Activated CD4-positive, alpha-beta T cell treated with anti-CD3 and anti-CD28 coated beads for 36 hours (primary cell): ENCODE results near the gene TNKS2. TPM values are rescaled to one million over a fixed set of nuclear protein-coding genes. Genes with fewer than 3 reads are reported as not detected.

Experiments used
- ATAC-seq: fragments of 200-7000 bp; cut with Tn5 transposase; one replicate; pipeline ENCODE4 v1.10.0; 2021; ENCODE audit warnings: mild to moderate bottlenecking, moderate library complexity
- CTCF ChIA-PET: fragments of 350-600 bp; sonication (Branson Sonifier 250); formaldehyde crosslinking; loops from one replicate; lab custom pipeline; 2021; ENCODE audit warnings: antibody characterized with exemption; lab: Charles Lee
- POLR2A ChIA-PET: fragments of 350-600 bp; sonication (Branson Sonifier 250); formaldehyde crosslinking; loops from one replicate; lab custom pipeline; 2021; ENCODE audit warnings: antibody characterized with exemption, inconsistent platforms; lab: Charles Lee
- DNase-seq: peaks from one replicate; pipeline ENCODE4 v3.0.0-alpha.2; 2020
- H3K27ac Mint-ChIP-seq: one replicate; pipeline ENCODE4 v1.8.0; 2021; ENCODE audit warnings: mixed read lengths
- H3K27me3 Mint-ChIP-seq: one replicate; pipeline ENCODE4 v1.8.0; 2021; ENCODE audit warnings: mixed read lengths
- H3K36me3 Mint-ChIP-seq: one replicate; pipeline ENCODE4 v1.8.0; 2021; ENCODE audit warnings: low read depth, mixed read lengths
- H3K4me1 Mint-ChIP-seq: one replicate; pipeline ENCODE4 v1.8.0; 2021; ENCODE audit warnings: mixed read lengths
- H3K4me3 Mint-ChIP-seq: one replicate; pipeline ENCODE4 v1.8.0; 2021; ENCODE audit warnings: mild to moderate bottlenecking, moderate library complexity, mixed read lengths
- H3K9me3 Mint-ChIP-seq: one replicate; pipeline ENCODE4 v1.8.0; 2021; ENCODE audit warnings: low read depth, mixed read lengths
- intact Hi-C, 2 experiments: fragments of 100-400 bp; cut with DNase I in 1 of 2; cut with micrococcal nuclease in 1 of 2; formaldehyde crosslinking; loops; one replicate each; pipeline versions ENCODE4 v1.14.2 to v1.15.1; 2022 to 2024; cut with DNase I, micrococcal nuclease
- total RNA-seq, 2 experiments: library from RNA; stranded (reverse); gene quantifications; one replicate each; pipeline ENCODE4 v1.2.3, GENCODE V29; 2021

The TNKS2 gene
- total RNA-seq, 2 experiments from 2014 or later, result 32.0 to 35.7 TPM

DNA sequence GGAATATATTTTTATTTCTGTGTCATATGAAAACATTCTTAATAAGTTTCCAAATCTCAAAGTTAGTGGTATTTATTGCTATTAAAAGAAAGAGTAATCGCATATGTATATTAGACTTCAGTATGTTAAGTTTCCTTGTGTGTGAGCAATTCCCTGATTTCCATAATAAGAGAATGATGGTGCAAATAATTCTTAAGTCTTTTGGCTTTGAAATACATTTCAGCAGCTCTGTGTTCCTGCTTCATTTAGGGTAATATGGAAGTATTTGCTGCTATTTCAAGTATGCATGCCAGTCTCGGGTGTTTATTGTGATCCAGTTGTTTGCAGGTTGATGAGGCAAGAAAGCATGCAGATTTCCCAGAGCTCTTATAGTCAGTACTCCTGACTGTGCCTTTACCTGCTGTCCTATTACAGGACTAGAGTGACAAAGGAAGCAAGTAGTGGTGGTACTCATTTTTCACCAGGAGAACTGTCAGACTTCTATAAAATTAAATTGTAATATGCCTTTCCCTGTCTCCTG is 67.4 kb downstream of the TNKS2 start:
- no peaks in the 10 kb centered on the region for H3K9me3 Mint-ChIP-seq
- CTCF ChIA-PET, result interaction anchor here (0.7 to 1.4 kb wide), 2 partner anchors 47 to 106 kb away, joined by 3 to 8 read pairs; no protein-coding TSS in a partner anchor
- intact Hi-C loops, result no loop called here
- no peak for ATAC-seq
- no peak overlapping the region for H3K27ac Mint-ChIP-seq
- POLR2A ChIA-PET, result interaction anchor here (0.6 kb wide), 1 partner anchor 98 kb away, joined by 5 read pairs; no protein-coding TSS in a partner anchor
- no peaks in the 10 kb centered on the region for H3K27me3 Mint-ChIP-seq
- no peak overlapping the region for H3K4me3 Mint-ChIP-seq
- H3K36me3 Mint-ChIP-seq, result peaks cover 26% of the 10 kb centered on the region
- peaks cover 5% of the 10 kb centered on the region for H3K4me1 Mint-ChIP-seq
- DNase-seq, result no peak

DNA sequence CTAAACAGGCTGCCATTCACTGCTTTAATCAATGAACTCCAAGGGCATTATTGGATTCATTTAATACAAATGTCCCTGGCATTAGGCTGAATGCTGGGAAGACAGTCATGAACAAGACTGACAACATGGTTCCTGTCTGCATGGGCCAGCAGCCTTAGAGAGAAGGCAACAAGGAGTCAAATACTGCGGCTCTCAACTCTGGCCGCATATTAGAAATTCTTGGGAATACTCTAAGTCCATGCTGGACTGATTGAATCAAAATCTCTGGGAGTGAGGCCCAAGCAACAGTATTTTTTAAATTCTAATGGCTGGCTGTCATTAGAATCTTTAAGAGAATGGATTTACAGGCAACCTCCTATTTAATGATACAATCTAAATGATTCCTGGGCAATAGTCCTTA is 76.9 kb downstream of the TNKS2 start:
- Mint-ChIP-seq H3K4me1 (no peaks in the 10 kb centered on the region), H3K4me3 (no peak overlapping the region)

DNA sequence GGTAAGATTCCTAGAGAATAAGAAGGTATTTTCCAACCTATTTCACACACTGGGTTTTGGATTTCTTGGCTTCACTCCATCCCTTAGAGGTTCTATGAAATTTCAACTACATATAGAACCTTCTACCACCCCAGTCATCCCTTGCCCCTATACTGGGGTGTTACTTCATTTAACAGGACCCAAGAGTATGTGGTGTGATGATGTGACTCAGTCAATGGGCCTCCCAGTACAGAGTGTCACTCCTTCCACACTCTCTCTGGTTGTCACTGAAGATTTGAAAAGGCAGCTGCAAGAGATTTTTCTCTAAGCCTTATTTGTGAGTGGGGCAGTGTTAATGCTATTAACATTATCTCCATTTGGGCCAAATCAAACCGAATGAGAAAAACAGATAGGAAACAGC is 77.6 kb downstream of the TNKS2 start:
- intact Hi-C loops, result no loop called here
- POLR2A ChIA-PET, result no interaction called here
- Mint-ChIP-seq H3K9me3 (no peaks in the 10 kb centered on the region), H3K27ac (no peak overlapping the region), H3K4me1 (no peaks in the 10 kb centered on the region), H3K4me3 (no peak overlapping the region), H3K36me3 (no peaks in the 10 kb centered on the region), H3K27me3 (no peaks in the 10 kb centered on the region)
- CTCF ChIA-PET, result interaction anchor here (0.6 kb wide), 1 partner anchor 39 kb away, joined by 3 read pairs; no protein-coding TSS in a partner anchor
- DNase-seq, result no peak
- ATAC-seq, result peak; percentile 63

More for the DNA sequence above, 76.9 kb downstream of the TNKS2 start:
- ATAC-seq (no peak), DNase-seq (no peak)
- H3K27me3 Mint-ChIP-seq, result no peaks in the 10 kb centered on the region
- intact Hi-C loops, result no loop called here
- no peaks in the 10 kb centered on the region for H3K36me3 Mint-ChIP-seq
- POLR2A ChIA-PET, result no interaction called here
- H3K9me3 Mint-ChIP-seq, result no peaks in the 10 kb centered on the region
- no peak overlapping the region for H3K27ac Mint-ChIP-seq
- CTCF ChIA-PET, result no interaction called here

DNA sequence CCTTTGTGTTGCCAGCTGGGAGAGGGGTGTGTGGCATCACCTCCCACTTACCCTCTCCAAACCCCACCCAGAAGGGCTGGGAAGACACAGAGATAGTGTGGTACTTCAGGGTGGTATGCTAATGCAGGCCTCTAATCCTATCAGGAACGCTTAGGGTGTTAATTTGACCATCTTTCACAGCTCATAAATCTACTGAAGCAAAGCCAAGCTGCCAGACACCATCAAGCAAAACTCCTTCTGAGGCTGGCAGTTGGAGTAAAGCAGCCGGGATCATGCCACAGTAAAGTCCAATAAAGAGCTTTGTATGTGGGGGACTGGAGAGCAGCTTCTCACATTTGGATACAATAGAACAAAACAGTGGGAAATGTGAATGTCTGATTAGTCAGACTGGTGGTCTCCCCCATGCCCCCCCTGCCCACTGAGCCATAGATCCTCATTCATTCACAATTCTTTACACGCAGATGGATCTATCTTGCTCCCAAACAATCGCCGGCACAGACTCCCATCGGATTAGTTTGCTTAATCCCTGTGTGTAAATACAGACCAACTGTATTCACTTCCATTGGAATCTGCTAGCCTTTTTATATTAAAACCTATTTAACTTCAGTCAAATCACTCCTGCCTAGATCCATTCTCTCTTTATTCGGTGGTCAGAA is 81.4 kb downstream of the TNKS2 start:
- intact Hi-C loops, result no loop called here
- Mint-ChIP-seq H3K9me3 (no peaks in the 10 kb centered on the region), H3K4me1 (no peaks in the 10 kb centered on the region), H3K4me3 (no peak overlapping the region), H3K27me3 (no peaks in the 10 kb centered on the region), H3K36me3 (no peaks in the 10 kb centered on the region), H3K27ac (no peak overlapping the region)
- ATAC-seq (no peak), DNase-seq (no peak)
- POLR2A ChIA-PET, result no interaction called here
- CTCF ChIA-PET, result interaction anchor here (1.0 kb wide), 1 partner anchor 37 kb away, joined by 3 read pairs; no protein-coding TSS in a partner anchor

DNA sequence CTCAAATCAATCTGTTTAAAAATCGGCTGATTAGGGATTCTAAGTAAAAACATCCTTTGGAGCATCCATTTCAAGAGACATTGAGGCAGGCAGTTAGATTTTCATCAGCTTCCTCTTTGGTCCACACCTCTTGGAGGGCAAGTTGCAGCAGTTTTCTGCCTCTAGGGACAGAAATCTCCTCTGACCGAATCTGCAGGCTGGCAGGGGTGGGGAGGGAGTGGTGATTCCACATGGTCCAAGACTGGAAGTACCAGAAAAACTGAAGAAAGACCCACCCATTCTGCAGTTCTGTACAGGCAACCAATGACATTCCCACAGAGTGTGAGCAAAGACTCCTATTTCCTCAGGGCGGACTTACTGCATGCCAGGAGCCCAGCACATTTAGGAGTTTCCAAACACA is 82.1 kb downstream of the TNKS2 start:
- Mint-ChIP-seq H3K27ac (no peak overlapping the region), H3K27me3 (peaks cover 2% of the 10 kb centered on the region), H3K9me3 (no peaks in the 10 kb centered on the region), H3K4me1 (no peaks in the 10 kb centered on the region), H3K36me3 (no peaks in the 10 kb centered on the region), H3K4me3 (no peak overlapping the region)
- ATAC-seq (no peak), DNase-seq (no peak)
- CTCF ChIA-PET, result interaction anchor here (1.0 kb wide), 1 partner anchor 37 kb away, joined by 3 read pairs; no protein-coding TSS in a partner anchor
- POLR2A ChIA-PET, result no interaction called here
- intact Hi-C loops, result no loop called here

DNA sequence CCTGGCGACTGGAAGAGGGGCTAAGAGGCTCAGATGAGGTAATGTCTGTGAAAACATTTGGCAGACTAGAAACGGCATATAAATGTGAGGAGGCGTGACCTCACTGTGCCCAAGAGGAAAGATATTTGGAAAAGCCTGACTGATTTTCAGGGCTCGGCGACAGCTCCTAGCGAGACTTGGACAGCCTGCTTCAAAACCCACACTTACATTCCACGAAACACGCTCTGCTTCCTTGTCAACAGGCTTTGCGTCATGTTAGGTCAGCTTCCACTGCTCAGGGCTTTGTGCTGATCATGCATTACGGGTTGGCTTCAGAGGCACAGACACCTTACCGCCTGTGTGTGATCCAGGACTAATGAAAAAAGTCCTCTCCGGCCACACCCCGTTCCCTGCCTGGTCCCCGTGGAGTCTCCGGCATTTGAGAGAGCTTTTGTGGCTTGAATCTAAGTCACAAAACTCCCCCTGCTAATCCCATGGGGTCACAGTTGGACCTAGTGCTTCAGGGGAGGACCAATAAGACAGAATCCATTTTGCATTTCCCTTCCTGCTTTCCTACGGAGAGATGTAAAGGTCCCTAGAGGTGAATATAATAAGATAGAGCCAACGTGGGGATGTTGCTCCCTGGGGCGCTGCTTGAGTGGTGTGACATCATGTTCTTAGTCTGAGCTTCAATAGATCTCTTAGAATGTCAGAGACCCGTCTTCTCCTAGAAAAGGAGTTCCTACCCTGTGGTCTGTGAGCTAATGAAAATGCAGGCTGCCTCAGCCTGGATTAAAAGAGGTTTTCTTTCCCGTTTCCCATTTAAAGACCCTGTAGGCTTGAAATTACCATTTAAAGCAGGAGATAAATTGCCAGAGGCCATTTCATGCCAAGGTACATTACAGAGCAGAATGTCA is 85.6 kb downstream of the TNKS2 start:
- H3K4me3 Mint-ChIP-seq, result no peak overlapping the region
- peaks cover 10% of the 10 kb centered on the region for H3K4me1 Mint-ChIP-seq
- H3K27me3 Mint-ChIP-seq, result peaks cover 12% of the 10 kb centered on the region
- CTCF ChIA-PET, result interaction anchor here (0.8 to 1.2 kb wide), 3 partner anchors 16 to 633 kb away, joined by 3 to 4 read pairs (median 3); no protein-coding TSS in a partner anchor
- DNase-seq (no peak), ATAC-seq (no peak)
- H3K9me3 Mint-ChIP-seq, result no peaks in the 10 kb centered on the region
- H3K36me3 Mint-ChIP-seq, result no peaks in the 10 kb centered on the region
- intact Hi-C loops, result no loop called here
- no peak overlapping the region for H3K27ac Mint-ChIP-seq
- POLR2A ChIA-PET, result no interaction called here

DNA sequence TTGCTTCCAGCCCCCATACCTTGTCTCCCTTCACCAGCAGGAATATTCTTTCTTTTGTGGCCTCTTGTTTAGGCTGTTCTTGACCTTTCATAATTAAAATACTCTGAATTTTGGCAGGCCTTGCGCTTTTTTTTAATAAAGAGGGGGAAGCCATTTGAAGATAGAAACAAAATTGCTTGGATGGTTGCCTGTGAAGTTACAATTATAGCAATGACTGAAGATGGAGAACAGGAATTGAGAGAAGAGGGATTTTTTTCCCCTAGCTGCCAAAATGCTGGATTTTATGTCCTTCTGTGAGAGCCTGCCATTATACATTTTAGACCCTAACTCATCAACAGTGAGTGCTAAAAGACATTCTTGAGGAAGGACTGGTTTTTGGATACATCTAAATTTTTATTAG is 86.3 kb downstream of the TNKS2 start:
- ATAC-seq (no peak), DNase-seq (no peak)
- ChIA-PET CTCF (interaction anchor here (1.0 to 1.2 kb wide), 3 partner anchors 15 to 63 kb away, joined by 3 read pairs; no protein-coding TSS in a partner anchor), POLR2A (no interaction called here)
- H3K4me3 Mint-ChIP-seq, result no peak overlapping the region
- H3K4me1 Mint-ChIP-seq, result peaks cover 10% of the 10 kb centered on the region
- peaks cover 15% of the 10 kb centered on the region for H3K27me3 Mint-ChIP-seq
- H3K27ac Mint-ChIP-seq, result no peak overlapping the region
- no peaks in the 10 kb centered on the region for H3K36me3 Mint-ChIP-seq
- intact Hi-C loops, result no loop called here
- H3K9me3 Mint-ChIP-seq, result no peaks in the 10 kb centered on the region

DNA sequence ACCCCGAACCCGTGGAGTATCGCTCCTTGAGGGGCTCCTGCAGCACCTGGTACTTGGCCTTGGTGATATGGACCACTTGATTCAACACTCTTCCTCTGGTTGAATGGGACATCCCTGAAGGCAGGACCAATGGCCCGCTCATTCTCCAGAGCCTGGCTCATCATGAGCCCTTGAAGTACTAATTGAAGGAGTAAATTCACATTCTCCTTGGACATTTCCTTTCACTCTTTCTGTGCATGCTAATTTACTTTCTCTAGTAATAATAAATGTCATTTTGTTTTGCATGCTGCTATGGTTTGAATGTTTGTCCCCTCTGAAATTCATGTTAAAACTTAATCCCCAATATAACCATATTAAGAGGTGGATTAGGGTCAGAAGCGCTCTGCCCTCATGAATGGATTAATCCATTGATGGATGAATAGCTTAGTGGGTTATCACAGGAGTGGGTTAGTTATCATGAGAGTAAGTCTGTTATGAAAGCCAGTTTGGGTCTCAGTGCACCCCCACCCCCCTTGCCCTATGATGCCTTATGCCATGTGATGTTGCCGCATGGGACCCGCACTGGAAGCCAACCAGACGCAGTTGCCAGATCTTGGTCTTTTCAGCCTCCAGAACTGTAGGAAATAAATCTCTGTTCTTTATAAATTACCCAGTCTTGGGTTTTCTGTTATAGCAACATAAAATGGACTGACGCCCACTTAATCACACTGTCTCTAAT is 87.3 kb downstream of the TNKS2 start:
- no peak for ATAC-seq
- Mint-ChIP-seq H3K9me3 (no peaks in the 10 kb centered on the region), H3K4me3 (no peak overlapping the region), H3K27ac (no peak overlapping the region), H3K36me3 (no peaks in the 10 kb centered on the region), H3K4me1 (peaks cover 10% of the 10 kb centered on the region), H3K27me3 (peaks cover 21% of the 10 kb centered on the region)
- intact Hi-C loops, result no loop called here
- DNase-seq, result no peak
- POLR2A ChIA-PET, result no interaction called here
- CTCF ChIA-PET, result interaction anchor here (1.0 kb wide), 1 partner anchor 62 kb away, joined by 3 read pairs; no protein-coding TSS in a partner anchor

DNA sequence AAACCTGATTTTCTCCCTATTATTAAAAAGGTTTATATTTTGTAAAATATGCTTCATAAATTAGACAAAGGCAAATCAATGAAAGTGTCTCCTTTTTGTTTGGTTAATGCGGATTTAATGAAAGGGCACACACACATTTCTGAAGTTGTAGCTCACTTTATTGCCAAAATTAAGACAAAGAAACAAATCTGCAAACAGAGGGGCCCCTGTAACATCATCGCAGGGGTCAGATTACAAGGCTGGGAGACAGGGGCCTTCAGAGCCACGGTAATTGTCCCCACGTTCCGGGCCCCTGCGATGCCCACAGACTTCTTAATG is 88.7 kb downstream of the TNKS2 start:
- Mint-ChIP-seq H3K36me3 (no peaks in the 10 kb centered on the region), H3K27me3 (peaks cover 23% of the 10 kb centered on the region), H3K9me3 (no peaks in the 10 kb centered on the region), H3K4me3 (peak overlapping the region; percentile 74), H3K4me1 (peaks cover 10% of the 10 kb centered on the region), H3K27ac (no peak overlapping the region)
- POLR2A ChIA-PET, result interaction anchor here (1.0 kb wide), 2 partner anchors 22 to 46 kb away, joined by 3 read pairs; partner anchors contain the start of gene FGFBP3
- ATAC-seq (no peak), DNase-seq (no peak)
- intact Hi-C loops, result no loop called here
- CTCF ChIA-PET, result interaction anchor here (0.6 to 1.4 kb wide), 3 partner anchors 22 to 37 kb away, joined by 3 to 5 read pairs (median 4); partner anchors contain the start of gene BTAF1

DNA sequence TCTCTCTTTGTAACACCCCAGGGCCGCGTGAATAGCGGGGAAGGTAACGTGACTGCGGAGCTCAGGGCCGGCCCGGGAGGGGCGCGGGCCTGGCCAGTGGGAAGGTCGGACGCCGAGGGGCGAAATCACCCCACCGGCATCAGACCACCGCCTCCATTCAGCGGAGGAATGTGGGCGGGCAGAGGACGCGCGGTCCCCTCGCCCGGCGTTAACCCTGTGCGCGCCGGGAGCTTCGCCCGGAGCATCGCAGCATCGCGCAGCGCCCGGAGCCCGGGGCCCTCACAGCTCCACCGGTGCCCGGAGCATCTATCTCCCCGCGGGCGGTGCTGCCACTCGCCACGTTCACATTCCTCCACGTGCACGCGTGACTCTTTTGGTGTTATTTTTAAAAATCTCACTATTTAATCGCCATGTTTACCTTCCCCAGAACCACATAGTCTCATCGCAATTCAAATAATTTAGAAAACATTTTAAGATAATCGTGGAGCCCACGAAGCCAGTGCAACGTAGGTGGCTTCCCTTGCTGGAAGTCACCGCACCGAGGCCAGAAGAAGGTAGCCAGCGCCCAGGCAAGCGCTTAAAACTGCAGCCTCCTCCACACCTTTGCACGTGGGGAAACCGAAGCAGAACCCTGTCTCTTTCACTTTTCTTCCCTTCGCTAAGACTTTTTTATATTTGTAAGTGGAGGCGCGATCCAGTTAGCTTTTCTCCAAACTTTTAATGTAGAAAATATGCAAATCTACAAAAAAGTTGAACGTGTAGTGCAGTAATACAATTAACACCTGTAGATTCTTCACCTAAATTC is 89.2 kb downstream of the TNKS2 start:
- ChIA-PET CTCF (interaction anchor here (0.6 to 1.4 kb wide), 5 partner anchors 17 to 93 kb away, joined by 3 to 5 read pairs (median 4); partner anchors contain the start of gene BTAF1), POLR2A (interaction anchor here (1.0 kb wide), 2 partner anchors 21 to 45 kb away, joined by 3 read pairs; partner anchors contain the start of gene FGFBP3)
- peak; percentile 80 for ATAC-seq
- Mint-ChIP-seq H3K4me3 (peak overlapping the region; percentile 74), H3K27ac (peak overlapping the region; percentile 51), H3K36me3 (no peaks in the 10 kb centered on the region), H3K9me3 (no peaks in the 10 kb centered on the region), H3K4me1 (peaks cover 10% of the 10 kb centered on the region), H3K27me3 (peaks cover 23% of the 10 kb centered on the region)
- DNase-seq, result peak; percentile 50
- intact Hi-C loops, result no loop called here
